Mesothelial cell of epicardium (in vitro differentiated cells): ENCODE measurements around the gene C1QL2. TPM values are rescaled to one million over a fixed set of nuclear protein-coding genes. Genes with fewer than 3 reads are reported as not detected.

Source experiments
- DNase-seq, 2 experiments: peaks; one replicate each; pipeline ENCODE4 v3.0.0; 2021; ENCODE audit warnings: low spot score in 2 of 2; ENCODE audit not compliant: unreplicated experiment in 2 of 2
- H3K27ac Mint-ChIP-seq: 2 replicates; pipeline ENCODE4 v1.8.0; 2021; ENCODE audit warnings: mixed read lengths
- H3K27me3 Mint-ChIP-seq: 2 replicates; pipeline ENCODE4 v1.8.0; 2021; ENCODE audit warnings: low read depth, mixed read lengths
- H3K36me3 Mint-ChIP-seq: 2 replicates; pipeline ENCODE4 v1.8.0; 2021; ENCODE audit warnings: mixed read lengths
- H3K4me1 Mint-ChIP-seq: 2 replicates; pipeline ENCODE4 v1.8.0; 2021; ENCODE audit warnings: mixed read lengths
- H3K4me3 Mint-ChIP-seq: 2 replicates; pipeline ENCODE4 v1.8.0; 2021; ENCODE audit warnings: mild to moderate bottlenecking, moderate library complexity, mixed read lengths
- H3K9me3 Mint-ChIP-seq: 2 replicates; pipeline ENCODE4 v1.8.0; 2021; ENCODE audit warnings: mixed read lengths
- CTCF ChIP-seq: fragments of 200-600 bp; sonication (generic); IDR thresholded peaks from one replicate; pipeline ENCODE4 v1.5.0; 2021; ENCODE audit warnings: antibody characterized with exemption; ENCODE audit not compliant: unreplicated experiment
- total RNA-seq: library from RNA; stranded (reverse); gene quantifications from 3 replicates; pipeline ENCODE4 v1.2.1, GENCODE V29; 2021

The C1QL2 gene
- total RNA-seq, 1 donor from 2014 or later, result not detected

- H3K36me3 Mint-ChIP-seq, result no peaks in the 10 kb centered on the region
- H3K27me3 Mint-ChIP-seq, result peaks cover 10% of the 10 kb centered on the region
- H3K4me3 Mint-ChIP-seq, result no peak overlapping the region
- H3K27ac Mint-ChIP-seq, result no peak overlapping the region
- no peaks in the 10 kb centered on the region for H3K4me1 Mint-ChIP-seq
- no peaks in the 10 kb centered on the region for H3K9me3 Mint-ChIP-seq
- DNase-seq, result no peak
- no peak for TF ChIP-seq CTCF
These were observed 20.7 kb upstream of the C1QL2 start for GRCh38 chr2:119179202-119179601.

- Mint-ChIP-seq H3K36me3 (no peaks in the 10 kb centered on the region), H3K4me3 (no peak overlapping the region), H3K27ac (no peak overlapping the region), H3K9me3 (no peaks in the 10 kb centered on the region), H3K27me3 (peaks cover 10% of the 10 kb centered on the region), H3K4me1 (no peaks in the 10 kb centered on the region)
- TF ChIP-seq CTCF, result no peak
- DNase-seq, result no peak
These were observed 20.2 kb upstream of the C1QL2 start for GRCh38 chr2:119178776-119179175.

GRCh38 chr2:119177838-119178190 is 19.3 kb upstream of the C1QL2 start:
- Mint-ChIP-seq H3K4me3 (no peak overlapping the region), H3K27me3 (peaks cover 10% of the 10 kb centered on the region), H3K27ac (no peak overlapping the region), H3K4me1 (no peaks in the 10 kb centered on the region), H3K36me3 (no peaks in the 10 kb centered on the region), H3K9me3 (no peaks in the 10 kb centered on the region)
- DNase-seq, result no peak
- no peak for TF ChIP-seq CTCF

GRCh38 chr2:119177171-119177837 is 18.8 kb upstream of the C1QL2 start:
- DNase-seq, result no peak
- Mint-ChIP-seq H3K27me3 (peaks cover 10% of the 10 kb centered on the region), H3K9me3 (no peaks in the 10 kb centered on the region), H3K4me1 (no peaks in the 10 kb centered on the region), H3K4me3 (no peak overlapping the region), H3K27ac (no peak overlapping the region), H3K36me3 (no peaks in the 10 kb centered on the region)
- no peak for TF ChIP-seq CTCF

GRCh38 chr2:119175517-119175916 is 17.0 kb upstream of the C1QL2 start:
- no peaks in the 10 kb centered on the region for H3K4me1 Mint-ChIP-seq

More at GRCh38 chr2:119175517-119175916, 17.0 kb upstream of the C1QL2 start:
- no peak for DNase-seq
- Mint-ChIP-seq H3K27ac (no peak overlapping the region), H3K4me3 (no peak overlapping the region), H3K9me3 (no peaks in the 10 kb centered on the region), H3K36me3 (no peaks in the 10 kb centered on the region), H3K27me3 (peaks cover 12% of the 10 kb centered on the region)
- no peak for TF ChIP-seq CTCF
